Nephron progenitor cell (in vitro differentiated cells): ENCODE measurements around the gene KRT80.
"Not testable (repeated sequence)": the region's sequence is repeated elsewhere in the genome, so short reads cannot be mapped to it uniquely, and the experiment has no call there.

ENCODE experiments used
- DNase-seq: peaks from one replicate; pipeline ENCODE4 v3.0.0; 2021
- H3K27ac Mint-ChIP-seq: 2 replicates; pipeline ENCODE4 v1.8.0; 2021; ENCODE audit warnings: mild to moderate bottlenecking, moderate library complexity, mixed read lengths
- H3K27me3 Mint-ChIP-seq: 2 replicates; pipeline ENCODE4 v1.8.0; 2021; ENCODE audit warnings: mild to moderate bottlenecking, low read depth, mixed read lengths; ENCODE audit not compliant: poor library complexity
- H3K36me3 Mint-ChIP-seq: 2 replicates; pipeline ENCODE4 v1.8.0; 2021; ENCODE audit warnings: low read depth, mixed read lengths
- H3K4me1 Mint-ChIP-seq: 2 replicates; pipeline ENCODE4 v1.8.0; 2021; ENCODE audit warnings: mixed read lengths
- H3K4me3 Mint-ChIP-seq: 2 replicates; pipeline ENCODE4 v1.8.0; 2021; ENCODE audit warnings: mild to moderate bottlenecking, moderate library complexity, mixed read lengths
- H3K9me3 Mint-ChIP-seq: 2 replicates; pipeline ENCODE4 v1.8.0; 2021; ENCODE audit warnings: mild to moderate bottlenecking, moderate library complexity, mixed read lengths
- CTCF ChIP-seq: fragments of 200-600 bp; sonication (generic); IDR thresholded peaks from 2 replicates; pipeline ENCODE4 v1.5.0; 2021; ENCODE audit warnings: antibody characterized with exemption

Gene KRT80

GRCh38 chr12:52191841-52192791, at the start of gene KRT80:
Gene KRT80, minus strand, starts transcription at chr12:52192014. Its CDS starts 112 bp downstream, at chr12:52191902.
- DNase-seq = no peak
- Mint-ChIP-seq H3K4me3 (no peak within 1 kb of the TSS), H3K9me3 (no peaks in the 10 kb centered on the region), H3K36me3 (no peaks in the 10 kb centered on the region), H3K27ac (no peak within 1 kb of the TSS), H3K4me1 (peaks cover 49% of the 10 kb centered on the region), H3K27me3 (peaks cover 6% of the 10 kb centered on the region)
- no peak for TF ChIP-seq CTCF

- H3K9me3 Mint-ChIP-seq = no peaks in the 10 kb centered on the region
- TF ChIP-seq CTCF = no peak
- H3K27ac Mint-ChIP-seq = no peak overlapping the region
- H3K4me3 Mint-ChIP-seq = no peak overlapping the region
- peaks cover 38% of the 10 kb centered on the region for H3K27me3 Mint-ChIP-seq
- no peak for DNase-seq
- H3K4me1 Mint-ChIP-seq = peaks cover 36% of the 10 kb centered on the region
- no peaks in the 10 kb centered on the region for H3K36me3 Mint-ChIP-seq
Observed at GRCh38 chr12:52241205-52241842, 49.5 kb upstream of the KRT80 start.

- H3K27ac Mint-ChIP-seq, H3K4me3 Mint-ChIP-seq, H3K9me3 Mint-ChIP-seq, DNase-seq, H3K36me3 Mint-ChIP-seq: not testable (repeated sequence)
- H3K4me1 Mint-ChIP-seq = peaks cover 27% of the 10 kb centered on the region
- H3K27me3 Mint-ChIP-seq = peaks cover 43% of the 10 kb centered on the region
Observed at GRCh38 chr12:52240247-52240646, 48.4 kb upstream of the KRT80 start.

GRCh38 chr12:52239767-52240166, 48.0 kb upstream of the KRT80 start:
- Mint-ChIP-seq H3K36me3 (no peaks in the 10 kb centered on the region), H3K4me1 (peaks cover 25% of the 10 kb centered on the region), H3K4me3 (no peak overlapping the region), H3K27me3 (peaks cover 44% of the 10 kb centered on the region), H3K27ac (no peak overlapping the region), H3K9me3 (no peaks in the 10 kb centered on the region)
- DNase-seq = no peak
- no peak for TF ChIP-seq CTCF

GRCh38 chr12:52238916-52239646, 47.3 kb upstream of the KRT80 start:
- Mint-ChIP-seq H3K4me1 (peaks cover 24% of the 10 kb centered on the region), H3K27me3 (peaks cover 51% of the 10 kb centered on the region), H3K4me3 (no peak overlapping the region), H3K27ac (no peak overlapping the region), H3K9me3 (no peaks in the 10 kb centered on the region), H3K36me3 (no peaks in the 10 kb centered on the region)
- no peak for TF ChIP-seq CTCF
- no peak for DNase-seq

- H3K36me3 Mint-ChIP-seq = no peaks in the 10 kb centered on the region
- peaks cover 21% of the 10 kb centered on the region for H3K4me1 Mint-ChIP-seq
- H3K4me3 Mint-ChIP-seq = no peak overlapping the region
- DNase-seq = no peak
- H3K27ac Mint-ChIP-seq = no peak overlapping the region
- no peaks in the 10 kb centered on the region for H3K9me3 Mint-ChIP-seq
- H3K27me3 Mint-ChIP-seq = peaks cover 56% of the 10 kb centered on the region
- TF ChIP-seq CTCF = no peak
Observed at GRCh38 chr12:52238207-52238840, 46.5 kb upstream of the KRT80 start.
